GM12874 (cell line): ENCODE results near the gene PDGFD.

ENCODE experiments used
- CTCF ChIP-seq: IDR thresholded peaks from 2 replicates; pipeline ENCODE4 v1.5.1; 2011; ENCODE audit warnings: low read depth, mild to moderate bottlenecking, control low read depth, low read length, moderate library complexity; ENCODE audit not compliant: insufficient read depth

Gene PDGFD

GRCh38 chr11:103890654-103891053 lies 273.3 kb downstream of the PDGFD start:
- no peak for TF ChIP-seq CTCF

- TF ChIP-seq CTCF = no peak
Measured at GRCh38 chr11:103889679-103890078, 274.3 kb downstream of the PDGFD start.

GRCh38 chr11:103888541-103888951 lies 275.4 kb downstream of the PDGFD start:
- TF ChIP-seq CTCF = no peak

- no peak for TF ChIP-seq CTCF
Measured at GRCh38 chr11:103887001-103887658, 276.8 kb downstream of the PDGFD start.

GRCh38 chr11:103883856-103884255 lies 280.1 kb downstream of the PDGFD start:
- TF ChIP-seq CTCF = no peak

- TF ChIP-seq CTCF = no peak
Measured at GRCh38 chr11:103883291-103883690, 280.7 kb downstream of the PDGFD start.

GRCh38 chr11:103881584-103881983 lies 282.4 kb downstream of the PDGFD start:
- no peak for TF ChIP-seq CTCF
